SHP77 treated with DMSO at 0.1 percent for 48 hours (cell line): ENCODE measurements around the gene MYO18A.

ENCODE experiments used
- DNase-seq: peaks from one replicate; lab custom pipeline; 2025; lab: John Stamatoyannopoulos, UW

The MYO18A gene

GRCh38 chr17:29167393-29168078 is 12.7 kb downstream of the MYO18A start:
- no peak for DNase-seq

DNA sequence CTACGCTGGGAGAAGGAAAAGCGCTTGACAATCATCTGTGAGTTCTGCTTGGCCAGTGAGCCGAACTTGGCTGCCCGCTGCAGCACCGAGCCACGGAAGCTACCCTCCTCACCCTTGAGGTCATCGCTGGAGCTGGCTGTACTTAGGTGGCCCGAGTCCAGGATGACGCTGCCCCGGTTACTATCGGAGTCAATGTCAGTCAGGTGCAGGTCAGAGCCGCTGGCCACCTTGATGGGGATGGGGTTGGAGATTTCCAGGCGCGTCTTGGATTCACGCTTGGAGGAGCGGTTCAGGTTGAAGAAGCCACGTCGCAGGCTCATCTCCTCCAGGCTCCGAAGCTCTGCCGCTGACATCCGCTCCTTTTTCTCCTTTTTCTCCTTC is 13.7 kb downstream of the MYO18A start:
- DNase-seq, result no peak

- no peak for DNase-seq
Observed at GRCh38 chr17:29165800-29166506, 14.2 kb downstream of the MYO18A start.

DNA sequence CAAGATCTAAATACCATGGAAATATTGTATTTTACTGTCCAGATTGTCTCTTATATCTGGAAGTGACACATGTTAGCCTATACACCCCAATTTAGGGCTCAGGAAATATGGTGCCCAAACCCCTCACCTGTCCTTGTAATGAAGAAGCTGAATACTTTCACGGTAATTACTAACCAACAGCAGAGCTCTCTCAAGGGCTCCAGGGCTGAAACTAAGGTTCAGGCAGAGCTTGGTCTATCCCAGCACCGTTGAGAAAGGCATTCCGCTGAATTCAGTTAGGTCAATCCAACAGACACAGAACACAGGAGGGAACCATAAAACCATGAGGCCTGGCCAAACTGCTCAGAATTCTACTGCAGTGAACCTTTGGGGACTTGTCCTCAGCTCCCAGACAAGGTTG is 14.9 kb downstream of the MYO18A start:
- DNase-seq, result no peak

GRCh38 chr17:29163563-29163962 is 16.6 kb downstream of the MYO18A start:
- no peak for DNase-seq

DNA sequence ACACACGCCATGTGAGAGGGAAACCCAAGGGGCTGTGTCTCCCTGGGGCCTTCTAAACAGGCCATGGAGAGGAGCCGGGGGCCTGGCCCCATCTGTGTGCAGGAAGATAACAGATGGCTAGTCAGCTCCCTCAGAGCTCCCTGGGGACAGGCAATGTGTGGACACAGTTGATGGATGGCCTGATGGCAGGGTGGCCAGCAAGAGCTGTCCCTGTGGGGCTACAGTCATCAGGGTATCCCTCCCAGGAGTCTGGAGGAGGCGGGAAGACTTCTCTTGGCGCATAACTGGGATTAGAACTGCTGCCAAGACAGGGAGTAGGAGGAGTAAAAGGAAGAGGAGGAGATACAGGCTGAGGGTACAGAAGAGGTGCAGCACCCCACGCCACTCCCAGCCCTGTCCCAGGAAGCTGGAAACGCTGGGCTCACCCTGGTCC is 17.3 kb downstream of the MYO18A start:
- DNase-seq, result no peak

GRCh38 chr17:29162082-29162908 is 17.9 kb downstream of the MYO18A start:
- no peak for DNase-seq

DNA sequence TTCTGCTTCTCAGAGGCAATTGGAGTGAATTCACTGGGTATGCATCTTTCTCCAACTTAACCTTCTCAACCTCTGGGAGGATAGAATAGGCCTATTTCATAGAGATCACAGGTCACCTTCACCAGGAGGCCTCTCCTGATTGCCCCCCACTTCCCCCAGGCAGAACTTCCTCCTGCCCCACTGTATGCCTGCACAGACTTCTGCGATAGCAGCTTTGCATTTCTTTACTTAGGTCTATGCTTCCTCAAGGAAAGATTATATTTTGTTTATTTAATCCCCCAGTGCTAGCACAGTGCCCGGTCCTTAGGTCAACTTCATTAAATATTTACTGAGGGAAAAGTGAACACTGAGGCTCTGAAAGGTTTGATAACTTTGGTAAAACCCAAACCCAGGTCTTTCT is 19.9 kb downstream of the MYO18A start:
- DNase-seq, result no peak

- DNase-seq, result no peak
Observed at GRCh38 chr17:29159306-29159860, 20.8 kb downstream of the MYO18A start.

DNA sequence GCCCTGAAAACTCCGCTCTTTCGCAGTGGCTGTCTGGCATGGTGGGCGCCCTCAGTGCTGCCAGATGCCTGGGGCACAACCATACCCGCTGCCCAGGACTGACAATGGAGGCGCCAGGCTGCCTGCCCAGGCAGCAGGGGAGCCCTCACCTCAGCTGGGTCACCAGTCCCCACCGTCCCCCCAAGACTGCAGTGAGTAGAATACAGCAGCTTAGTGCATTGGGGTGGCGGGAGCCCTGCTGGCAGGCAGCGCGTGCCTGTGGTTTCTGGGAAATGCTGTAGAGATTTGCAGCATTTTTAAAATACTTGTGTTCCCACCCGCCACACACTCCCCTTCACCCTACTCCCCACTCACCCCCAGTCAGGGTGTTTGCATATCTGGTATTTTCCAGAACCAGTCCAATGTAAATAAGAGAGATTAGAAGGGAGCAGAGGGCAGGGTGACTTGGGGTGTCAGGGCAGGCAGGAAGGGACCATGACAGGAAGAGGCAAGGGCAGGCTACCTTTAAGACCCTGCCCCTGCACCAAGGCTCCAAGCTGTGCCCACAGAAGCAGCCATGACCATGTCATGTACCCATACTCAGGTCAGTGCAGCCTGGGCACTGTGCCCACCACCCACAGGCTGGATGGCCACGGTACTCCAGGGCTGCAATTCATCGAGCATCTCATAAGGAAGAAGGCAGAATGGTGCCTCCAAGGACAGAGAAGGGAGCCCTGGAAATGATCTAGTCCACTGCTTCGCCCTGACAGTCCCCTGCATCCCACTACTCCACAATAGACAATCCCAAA is 21.5 kb downstream of the MYO18A start:
- DNase-seq, result no peak

GRCh38 chr17:29158096-29158487 is 22.1 kb downstream of the MYO18A start:
- DNase-seq, result no peak

- no peak for DNase-seq
Observed at GRCh38 chr17:29157310-29157709, 22.9 kb downstream of the MYO18A start.

GRCh38 chr17:29156781-29157180 is 23.4 kb downstream of the MYO18A start:
- DNase-seq, result no peak

- no peak for DNase-seq
Observed at GRCh38 chr17:29155966-29156338, 24.2 kb downstream of the MYO18A start.

DNA sequence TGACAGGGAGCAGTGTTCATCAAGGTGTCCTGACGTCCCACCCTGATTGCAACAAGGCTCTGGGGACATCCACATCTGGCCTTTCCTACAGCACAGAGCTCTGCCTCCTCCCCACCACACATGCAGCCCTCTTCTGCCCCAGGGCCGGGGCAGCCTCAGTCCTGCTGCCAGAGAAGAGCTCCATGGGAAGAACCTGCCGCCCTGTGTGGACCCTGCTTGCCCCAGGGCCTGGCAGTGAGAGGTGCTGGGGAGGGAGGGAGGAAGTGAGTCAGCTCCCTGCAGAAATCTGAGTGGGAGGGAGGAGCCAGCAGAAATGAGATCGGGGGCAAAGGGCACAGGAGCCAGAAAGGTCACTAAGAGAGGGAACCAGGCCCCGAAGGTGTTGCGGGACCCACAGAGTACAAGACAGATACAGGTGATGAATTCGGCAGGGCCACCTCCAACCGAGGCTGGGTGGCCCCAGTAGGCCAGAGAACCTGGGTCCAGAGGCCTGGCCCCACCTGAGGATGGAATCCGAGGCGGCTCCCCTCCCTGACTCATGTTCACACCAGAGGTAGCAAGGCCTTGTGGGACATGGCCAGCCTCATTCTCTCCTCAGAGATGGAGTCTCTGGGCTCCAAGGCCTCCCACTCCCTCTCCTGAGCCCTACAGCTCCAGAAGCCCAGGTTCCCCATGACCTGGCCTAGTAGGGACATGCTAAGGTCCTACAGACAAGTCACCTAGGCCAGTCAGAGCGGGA is 24.8 kb downstream of the MYO18A start:
- DNase-seq, result no peak

DNA sequence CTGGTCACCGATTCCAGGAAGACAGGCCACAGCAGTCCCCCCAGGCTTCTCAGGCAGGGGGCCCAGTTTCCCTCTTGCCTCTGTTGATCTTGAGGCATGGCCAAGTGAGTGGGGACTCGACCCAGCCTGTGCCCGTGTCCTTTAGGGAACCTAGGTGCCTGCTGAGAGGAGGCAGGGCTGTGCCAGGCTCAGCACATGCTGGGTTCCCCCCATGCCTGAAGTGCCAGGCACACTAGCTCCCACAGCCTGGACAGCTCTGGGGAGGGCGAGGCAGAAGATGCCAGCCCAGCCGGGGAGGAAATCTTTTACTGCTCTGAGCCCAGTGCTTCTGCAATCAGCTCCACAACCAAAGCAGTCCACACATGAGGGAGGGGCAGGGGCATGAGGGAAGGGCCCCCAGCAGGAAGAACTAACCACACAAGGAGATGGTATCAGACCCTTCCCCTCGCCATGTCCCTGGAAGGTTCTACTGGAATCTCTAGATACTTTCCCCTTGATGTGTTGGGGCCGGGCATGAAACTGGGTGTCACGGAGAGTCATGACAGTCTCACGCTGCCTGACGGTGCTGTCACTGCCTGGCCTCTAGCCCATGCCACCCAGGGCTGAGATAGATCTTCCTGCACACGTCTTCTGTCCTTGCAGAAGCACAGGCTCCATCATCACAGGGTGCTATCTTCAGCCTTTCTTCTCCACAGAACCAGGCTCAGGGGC is 25.5 kb downstream of the MYO18A start:
- DNase-seq, result no peak

DNA sequence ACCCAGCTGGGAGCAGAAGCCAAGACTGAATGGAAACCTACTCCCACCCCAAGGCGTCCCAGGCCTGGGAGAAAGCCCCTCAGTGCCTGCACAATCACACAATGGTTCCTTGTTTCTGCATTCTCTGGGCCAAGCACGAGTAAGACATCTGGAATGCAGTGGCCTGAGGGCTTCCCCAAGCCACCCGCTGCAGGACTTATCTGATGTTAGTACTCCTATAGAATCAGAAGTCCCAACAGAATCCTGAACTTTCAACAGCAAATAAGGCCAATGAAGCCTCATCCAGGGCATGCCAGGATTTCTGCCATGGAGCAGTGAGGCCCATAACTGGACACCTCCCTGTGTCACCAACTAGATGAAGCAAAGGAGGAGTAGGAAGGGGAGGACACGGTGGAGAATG is 28.6 kb downstream of the MYO18A start:
- no peak for DNase-seq

DNA sequence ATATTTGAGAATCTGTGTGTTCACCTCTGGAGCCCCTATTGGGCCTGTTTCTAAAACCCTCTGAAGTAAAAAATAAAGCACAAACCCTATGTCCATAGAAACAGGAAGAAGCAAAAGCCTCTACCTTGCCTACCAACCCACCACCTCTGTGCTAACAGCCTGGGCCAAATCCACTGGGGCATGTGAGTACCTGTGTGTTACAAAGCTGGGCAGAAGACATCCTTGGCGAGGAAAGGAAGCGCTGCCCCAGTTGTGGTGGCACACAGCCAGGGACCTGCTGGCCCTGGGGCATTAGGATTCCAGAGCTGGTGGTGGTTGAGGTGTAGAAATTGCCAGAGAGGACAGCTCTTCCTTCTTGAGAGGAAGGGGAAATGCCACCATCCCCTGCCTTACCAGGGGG is 30.0 kb downstream of the MYO18A start:
- DNase-seq, result no peak

- no peak for DNase-seq
Observed at GRCh38 chr17:29149431-29150064, 30.6 kb downstream of the MYO18A start.
